Endothelial cell of umbilical vein (primary cell): ENCODE results near the gene MMP11. TPM values are rescaled to one million over a fixed set of nuclear protein-coding genes. Genes with fewer than 3 reads are reported as not detected.

ENCODE experiments used
- BruUV-seq: library from RNA; stranded (reverse); fragments of 400-500 nt; replicated peaks from 2 replicates; lab custom pipeline; 2021; lab: Mats Ljungman, UMichigan
- CTCF ChIA-PET: fragments of 300-600, 350-600 bp; sonication (Branson Sonifier 250); formaldehyde crosslinking; loops from one replicate; lab custom pipeline; 2021; ENCODE audit warnings: antibody characterized with exemption, inconsistent platforms; lab: Charles Lee
- POLR2A ChIA-PET: fragments of 300-600, 350-600 bp; sonication (Branson Sonifier 250); formaldehyde crosslinking; loops from one replicate; lab custom pipeline; 2021; ENCODE audit warnings: antibody characterized with exemption, inconsistent platforms; lab: Charles Lee
- DNase-seq: peaks from one replicate; pipeline ENCODE4 v3.0.0-alpha.2; 2011; ENCODE audit warnings: low read depth, low spot score
- FAIRE-seq: peaks from 2 replicates; lab custom pipeline; 2011; peaks lifted over from hg19 to GRCh38; lab: Jason Lieb, UNC
- H2AFZ ChIP-seq: 2 replicates; pipeline ENCODE4 v1.6.0; 2012; ENCODE audit warnings: low read depth, low read length, control low read depth, inconsistent platforms
- H3K27ac ChIP-seq: 2 replicates; pipeline ENCODE4 v1.5.1; 2011; ENCODE audit warnings: low read depth, mild to moderate bottlenecking, control low read depth, low read length, moderate library complexity; ENCODE audit not compliant: insufficient read depth
- H3K27me3 ChIP-seq, 2 experiments: 2 replicates each; pipeline versions ENCODE4 v1.6.0 to v1.6.1; 2011; ENCODE audit warnings: low read length in 2 of 2, mixed read lengths in 1 of 2; ENCODE audit not compliant: control insufficient read depth in 2 of 2, insufficient read depth in 2 of 2
- H3K36me3 ChIP-seq, 2 experiments: 2 replicates in 1 of 2; 3 replicates in 1 of 2; pipeline ENCODE4 v1.5.1; 2011; ENCODE audit warnings: low read length in 2 of 2, mild to moderate bottlenecking in 1 of 2, moderate library complexity in 1 of 2; ENCODE audit not compliant: control insufficient read depth in 2 of 2, insufficient read depth in 2 of 2; ENCODE audit errors: extremely low read depth in 1 of 2
- H3K4me1 ChIP-seq: 3 replicates; pipeline ENCODE4 v1.5.1; 2011; ENCODE audit warnings: mild to moderate bottlenecking, low read length; ENCODE audit not compliant: control insufficient read depth, insufficient read depth; ENCODE audit errors: extremely low read depth
- H3K4me2 ChIP-seq: 2 replicates; pipeline ENCODE4 v1.6.1; 2011; ENCODE audit warnings: low read length, control low read depth, mixed read lengths; ENCODE audit not compliant: insufficient read depth
- H3K4me3 ChIP-seq, 3 experiments: fragments of 200-600 bp in 1 of 3; sonication (generic), shearing (Covaris generic) in 1 of 3; replicated peaks in 1 of 3; 2 replicates each; pipeline ENCODE4 v1.5.1; 2011 to 2016; ENCODE audit warnings: control low read depth in 3 of 3, low read length in 3 of 3, mild to moderate bottlenecking in 2 of 3, inconsistent platforms in 1 of 3, low read depth in 1 of 3, moderate library complexity in 1 of 3; ENCODE audit not compliant: insufficient read depth in 1 of 3
- H3K79me2 ChIP-seq: 2 replicates; pipeline ENCODE4 v1.6.0; 2012; ENCODE audit warnings: low read length, inconsistent platforms; ENCODE audit not compliant: control insufficient read depth, insufficient read depth
- H3K9ac ChIP-seq: replicated peaks from 2 replicates; pipeline ENCODE3; 2011; ENCODE audit warnings: low read length, control low read depth; ENCODE audit not compliant: insufficient read depth; ENCODE audit errors: extremely low read depth
- H3K9me1 ChIP-seq: replicated peaks from 3 replicates; pipeline ENCODE4 v1.6.0; 2011; ENCODE audit warnings: mild to moderate bottlenecking, low read length; ENCODE audit not compliant: control insufficient read depth, insufficient read depth; ENCODE audit errors: extremely low read depth
- H3K9me3 ChIP-seq: replicated peaks from 2 replicates; pipeline ENCODE4 v1.5.1; 2012; ENCODE audit warnings: low read length, inconsistent platforms; ENCODE audit not compliant: control insufficient read depth, insufficient read depth
- H4K20me1 ChIP-seq: replicated peaks from 2 replicates; pipeline ENCODE3; 2011; ENCODE audit warnings: mild to moderate bottlenecking, low read length; ENCODE audit not compliant: control insufficient read depth, insufficient read depth; ENCODE audit errors: extremely low read depth
- CTCF ChIP-seq, 2 donors: IDR thresholded peaks; 1 replicate in 1 of 2; 2 replicates in 1 of 2; pipeline ENCODE4 v1.5.1; 2011; ENCODE audit warnings: low read length in 2 of 2, mild to moderate bottlenecking in 2 of 2, moderate library complexity in 2 of 2, control low read depth in 1 of 2, inconsistent platforms in 1 of 2, low read depth in 1 of 2; ENCODE audit not compliant: insufficient read depth in 1 of 2; ENCODE audit errors: extremely low read depth in 1 of 2
- EZH2 ChIP-seq: IDR thresholded peaks from 2 replicates; pipeline ENCODE4 v1.6.1; 2012; ENCODE audit warnings: borderline replicate concordance, low read depth, mild to moderate bottlenecking, moderate library complexity, low read length, inconsistent platforms; ENCODE audit not compliant: severe bottlenecking
- FOS ChIP-seq: IDR thresholded peaks from 2 replicates; pipeline ENCODE4 v1.6.1; 2011; ENCODE audit warnings: mild to moderate bottlenecking, low read length, moderate library complexity, borderline replicate concordance; ENCODE audit not compliant: insufficient read depth
- GATA2 ChIP-seq: IDR thresholded peaks from 2 replicates; pipeline ENCODE4 v1.7.0; 2011; ENCODE audit warnings: low read depth, mild to moderate bottlenecking, moderate library complexity, mixed read lengths, low read length; ENCODE audit not compliant: insufficient read length, insufficient read depth
- JUN ChIP-seq: IDR thresholded peaks from 2 replicates; pipeline ENCODE4 v1.6.1; 2011; ENCODE audit warnings: borderline replicate concordance, low read depth; ENCODE audit not compliant: insufficient read length, insufficient read depth
- MAX ChIP-seq: IDR thresholded peaks from 2 replicates; pipeline ENCODE4 v1.6.1; 2011; ENCODE audit not compliant: insufficient read depth, insufficient read length
- MYC ChIP-seq: IDR thresholded peaks from one replicate; pipeline ENCODE4 v1.6.1; 2011; ENCODE audit warnings: mild to moderate bottlenecking, low read depth, low read length
- POLR2A ChIP-seq: IDR thresholded peaks from 2 replicates; pipeline ENCODE4 v1.6.1; 2012; ENCODE audit warnings: low read depth, mild to moderate bottlenecking, control low read depth, low read length
- POLR2AphosphoS5 ChIP-seq: IDR thresholded peaks from 2 replicates; pipeline ENCODE4 v1.6.1; 2012; ENCODE audit warnings: low read depth, mild to moderate bottlenecking, control low read depth, low read length, moderate library complexity; ENCODE audit not compliant: insufficient read depth
- dilution Hi-C: fragments of 300-500 bp; cut with MboI; formaldehyde crosslinking; loops from one replicate; pipeline ENCODE4 v1.15.0; 2019; ENCODE audit warnings: low sequenced_read_pairs; ENCODE audit not compliant: extremely low pct_ligation_motif_present
- intact Hi-C: fragments of 100-400 bp; cut with micrococcal nuclease; formaldehyde crosslinking; loops from one replicate; pipeline ENCODE4 v1.10.0; 2022
- polyA plus RNA-seq, 4 experiments: library from polyadenylated mRNA; depleted of rRNA in 3 of 4; stranded (reverse) in 3 of 4; unstranded in 1 of 4; fragments of >200 nt; gene quantifications; 2 replicates each; pipeline versions ENCODE4 v1.2.1 to v1.2.3, GENCODE V29; 2011 to 2012; ENCODE audit warnings: missing spikeins in 1 of 4
- total RNA-seq: library from RNA; stranded (reverse); gene quantifications from 2 replicates; pipeline ENCODE4 v1.2.3, GENCODE V29; 2021

MMP11 gene
- total and polyA plus RNA-seq, 2 donors (not counting 3 experiments of a cell fraction or from before 2014, with no cell fraction given) = 10.3 to 16.9 TPM

- ChIA-PET POLR2A (no interaction called here), CTCF (interaction anchor here (0.7 to 4.6 kb wide), 5 partner anchors 12 to 82 kb away, joined by 3 to 63 read pairs (median 3); no protein-coding TSS in a partner anchor)
- intact Hi-C loops (loop anchor here (5.0 kb wide), 1 partner anchor 225 kb away; no protein-coding TSS in a partner anchor), dilution Hi-C loops (no loop called here)
- H3K79me2 ChIP-seq = peaks cover 2% of the 10 kb centered on the region
- TF ChIP-seq POLR2A = no peak
- TF ChIP-seq POLR2AphosphoS5 = no peak
- no peak for TF ChIP-seq EZH2
- no peak for TF ChIP-seq JUN
- no peak for TF ChIP-seq FOS
- TF ChIP-seq MAX = no peak
- TF ChIP-seq GATA2 = no peak
- TF ChIP-seq CTCF (IDR thresholded peaks at IDR 0.05; ENCODE audit: extremely low read depth in 1 of 2, insufficient read depth in 1 of 2, low read depth in 1 of 2, low read length in 2 of 2) = no peak
- no peak for TF ChIP-seq MYC
- no peaks in the 10 kb centered on the region for H4K20me1 ChIP-seq
- BruUV-seq = no TSS peak
- peak overlapping the region; percentile 47 to 74 (median 55) for H3K4me3 ChIP-seq
- DNase-seq (no peak), FAIRE-seq (no peak)
- peak overlapping the region; percentile 38 for H3K9ac ChIP-seq
- H3K4me2 ChIP-seq = peak overlapping the region; percentile 94
- no peaks in the 10 kb centered on the region for H3K27me3 ChIP-seq
- peaks cover 26% of the 10 kb centered on the region for H3K4me1 ChIP-seq
- H3K36me3 ChIP-seq = peaks cover 0 to 3% of the 10 kb centered on the region in 2 experiments
- H3K9me3 ChIP-seq = no peaks in the 10 kb centered on the region
- no peaks in the 10 kb centered on the region for H3K9me1 ChIP-seq
- no peak overlapping the region for H3K27ac ChIP-seq
- H2AFZ ChIP-seq = peak overlapping the region; percentile 87
These were observed 5.4 kb upstream of the MMP11 start for GRCh38 chr22:23767303-23767672.
